ENCODE data around the gene FGF9. TPM values are rescaled to one million over a fixed set of nuclear protein-coding genes. Genes with fewer than 3 reads are reported as not detected.

FGF9 gene
- total and polyA plus RNA-seq, 2 of the 8 experiments (the other 6 are each of a cell fraction or from before 2014, with no cell fraction given): 0.02 TPM; not detected in 1

- TF ChIP-seq, protein P1, sequence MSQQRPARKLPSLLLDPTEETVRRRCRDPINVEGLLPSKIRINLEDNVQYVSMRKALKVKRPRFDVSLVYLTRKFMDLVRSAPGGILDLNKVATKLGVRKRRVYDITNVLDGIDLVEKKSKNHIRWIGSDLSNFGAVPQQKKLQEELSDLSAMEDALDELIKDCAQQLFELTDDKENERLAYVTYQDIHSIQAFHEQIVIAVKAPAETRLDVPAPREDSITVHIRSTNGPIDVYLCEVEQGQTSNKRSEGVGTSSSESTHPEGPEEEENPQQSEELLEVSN (IDR thresholded peaks at IDR 0.05): no peak
- no peak for TF ChIP-seq FOSL1 (IDR thresholded peaks at IDR 0.05; ENCODE audit: insufficient read depth, low read depth, low read length)
- 0 out of 2 replicates have a peak, but pooled peaks have one; percentile 49 for TF ChIP-seq YY1 (IDR thresholded peaks at IDR 0.05; ENCODE audit: low read depth, low read length)
- TF ChIP-seq SAP30 (IDR thresholded peaks at IDR 0.05; ENCODE audit: insufficient read depth, insufficient replicate concordance, low read length): no peak
- TF ChIP-seq SP4 (IDR thresholded peaks at IDR 0.05; ENCODE audit: low read length): no peak
- TF ChIP-seq CBX8 (IDR thresholded peaks at IDR 0.05; ENCODE audit: borderline replicate concordance, low read depth, low read length): no peak
- no peak for TF ChIP-seq POLR2A (IDR thresholded peaks at IDR 0.05; ENCODE audit: control extremely low read depth in 1 of 2, low read depth in 2 of 2, low read length in 2 of 2)
- TF ChIP-seq SIN3A (conservative IDR thresholded peaks at IDR 0.05 in 1 of 2, IDR thresholded peaks at IDR 0.05 in 1 of 2; ENCODE audit: low read depth in 1 of 2, low read length in 2 of 2): no peak
- TF ChIP-seq EP300 (IDR thresholded peaks at IDR 0.05; ENCODE audit: borderline replicate concordance in 1 of 2, low read depth in 2 of 2, low read length in 2 of 2): no peak
- TF ChIP-seq NANOG (IDR thresholded peaks at IDR 0.05; ENCODE audit: insufficient read depth, low read depth, low read length, poor library complexity, severe bottlenecking): no peak
- no peak for TF ChIP-seq HDAC2 (IDR thresholded peaks at IDR 0.05; ENCODE audit: borderline replicate concordance in 1 of 2, low read depth in 2 of 2, low read length in 2 of 2)
Measured at GRCh38 chr13:21717817-21718216, 46.9 kb downstream of the FGF9 start (continued).

Measured in H1 (cell line).